ENCODE results near the gene ZNF260.
"Not testable (repeated sequence)": the region's sequence is repeated elsewhere in the genome, so short reads cannot be mapped to it uniquely, and the experiment has no call there.

ZNF260 gene

GRCh38 chr19:36528194-36528920 is at the start of gene ZNF260:
TSS of gene ZNF260 (minus strand) at chr19:36528271. CDS start at chr19:36515238, 13,033 bp downstream.
- DNase-seq: peak; percentile 99

DNA sequence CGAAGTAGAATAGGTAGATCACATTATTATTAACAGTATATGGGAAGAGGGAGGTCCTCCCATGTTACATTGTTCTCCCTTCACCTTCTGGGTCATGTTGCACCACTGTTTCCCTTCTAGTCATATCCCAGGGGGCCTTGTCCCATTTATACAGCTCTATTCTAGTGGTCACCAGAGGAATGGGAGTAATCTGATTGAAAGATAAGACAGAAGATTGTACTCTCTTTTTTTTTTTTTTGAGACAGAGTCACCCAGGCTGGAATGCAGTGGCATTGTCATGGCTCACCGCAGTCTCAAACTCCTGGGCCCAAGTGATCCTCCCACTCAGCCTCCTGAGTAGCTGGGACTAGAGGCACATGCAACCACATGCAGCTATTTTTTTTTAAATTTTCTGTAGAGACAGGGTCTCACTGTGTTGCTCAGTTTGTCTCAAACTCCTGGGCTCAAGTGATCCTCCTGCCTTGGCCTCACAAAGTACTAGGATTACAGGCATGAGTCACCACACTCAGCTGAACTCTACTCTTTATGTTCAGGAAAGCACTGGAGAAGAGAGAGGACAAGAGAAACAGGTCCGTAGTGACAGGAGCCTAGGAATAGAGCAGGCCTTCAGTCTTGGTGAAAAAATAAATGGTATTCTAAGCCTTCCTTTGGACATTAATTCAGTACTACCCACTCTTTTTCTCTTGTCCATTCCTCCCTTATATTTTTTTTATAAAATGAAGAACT is 49.4 kb upstream of the ZNF260 start:
- DNase-seq: peak; percentile 60

DNA sequence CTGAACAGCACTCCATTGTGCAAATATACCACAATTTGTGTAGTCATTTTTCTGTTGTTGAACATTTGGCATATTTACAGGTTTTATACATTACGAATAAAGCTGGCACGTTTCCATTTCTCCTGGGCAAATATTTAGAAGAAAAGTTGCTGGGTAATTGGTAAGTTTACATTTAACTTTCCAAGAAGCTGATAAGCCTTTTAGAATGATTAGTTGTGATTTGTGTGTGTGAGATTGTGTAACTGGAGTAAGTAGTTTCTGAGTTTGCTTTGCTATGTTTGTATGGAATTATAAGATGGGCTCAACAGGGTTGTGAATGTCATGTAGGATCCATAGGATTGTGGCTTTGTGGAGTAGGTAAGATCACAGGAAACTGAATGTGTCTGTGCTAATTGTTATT is 46.7 kb upstream of the ZNF260 start:
- no peak for DNase-seq

DNA sequence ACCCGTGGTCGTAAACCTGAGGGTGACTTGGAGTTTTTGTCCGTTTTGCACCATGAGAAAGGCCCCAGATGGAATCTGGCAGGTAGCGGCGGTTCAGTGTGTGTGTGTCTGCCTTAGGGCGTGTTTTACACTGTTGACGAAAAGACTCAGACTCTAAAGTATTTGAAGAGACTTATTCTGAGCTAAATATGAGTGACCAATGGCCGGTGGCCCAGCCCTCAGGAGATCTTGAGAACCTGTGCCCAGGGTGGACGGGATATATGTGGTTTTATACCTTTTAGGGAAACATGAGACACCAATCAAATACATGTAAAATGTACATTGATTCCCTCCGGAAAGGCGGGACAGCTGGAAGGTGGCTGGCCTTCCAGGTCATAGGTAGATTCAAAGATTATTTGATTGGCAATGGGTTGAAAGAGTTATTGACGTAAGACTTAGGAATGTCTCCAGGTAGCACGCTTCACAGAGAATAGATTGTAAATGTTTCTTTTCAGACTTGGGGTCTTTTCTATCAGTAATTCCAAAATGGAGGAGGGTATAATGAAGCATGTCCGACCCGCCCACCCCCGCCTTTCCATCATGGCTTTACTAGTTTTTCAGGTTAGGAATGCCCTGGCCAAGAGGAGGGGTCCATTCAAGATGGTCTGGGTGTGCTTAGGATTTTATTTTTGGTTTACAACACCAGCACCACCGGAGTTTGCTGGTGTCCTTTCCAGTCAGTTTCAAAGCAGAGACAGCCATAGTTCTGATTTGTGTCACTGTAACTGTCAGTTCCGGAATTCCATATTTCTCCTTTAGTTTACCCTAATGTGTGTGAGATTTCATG is 46.0 kb upstream of the ZNF260 start:
- peak; percentile 75 for DNase-seq

- DNase-seq: peak; percentile 98
These were observed 45.2 kb upstream of the ZNF260 start, which contains the start of gene ZNF529 for GRCh38 chr19:36573020-36573894. TSS of gene ZNF529 (minus strand) at chr19:36573292. CDS start at chr19:36572346, 946 bp downstream.

DNA sequence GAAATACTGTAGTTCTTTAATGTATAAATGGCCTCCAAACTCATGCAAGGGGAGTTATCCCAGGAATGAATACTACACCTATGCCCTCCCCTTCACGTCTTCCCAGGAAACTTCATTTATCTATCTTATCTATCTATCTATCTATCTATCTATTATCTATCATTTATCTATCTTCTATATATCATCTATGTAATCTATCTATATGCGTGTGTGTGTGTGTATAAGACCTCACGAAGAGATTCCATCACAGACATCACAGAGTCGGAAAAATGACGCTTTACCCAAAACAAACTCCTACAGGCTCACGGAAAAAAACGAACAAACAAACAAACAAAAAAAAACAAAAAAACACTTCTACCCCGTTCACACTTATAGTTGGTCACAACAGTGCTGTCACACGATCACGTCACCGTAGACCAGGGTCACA is 44.5 kb upstream of the ZNF260 start:
- DNase-seq: no peak

GRCh38 chr19:36564391-36564790 is 36.3 kb upstream of the ZNF260 start:
- no peak for DNase-seq

- DNase-seq: peak; percentile 65
These were observed 19.1 kb upstream of the ZNF260 start for GRCh38 chr19:36547001-36547732.

DNA sequence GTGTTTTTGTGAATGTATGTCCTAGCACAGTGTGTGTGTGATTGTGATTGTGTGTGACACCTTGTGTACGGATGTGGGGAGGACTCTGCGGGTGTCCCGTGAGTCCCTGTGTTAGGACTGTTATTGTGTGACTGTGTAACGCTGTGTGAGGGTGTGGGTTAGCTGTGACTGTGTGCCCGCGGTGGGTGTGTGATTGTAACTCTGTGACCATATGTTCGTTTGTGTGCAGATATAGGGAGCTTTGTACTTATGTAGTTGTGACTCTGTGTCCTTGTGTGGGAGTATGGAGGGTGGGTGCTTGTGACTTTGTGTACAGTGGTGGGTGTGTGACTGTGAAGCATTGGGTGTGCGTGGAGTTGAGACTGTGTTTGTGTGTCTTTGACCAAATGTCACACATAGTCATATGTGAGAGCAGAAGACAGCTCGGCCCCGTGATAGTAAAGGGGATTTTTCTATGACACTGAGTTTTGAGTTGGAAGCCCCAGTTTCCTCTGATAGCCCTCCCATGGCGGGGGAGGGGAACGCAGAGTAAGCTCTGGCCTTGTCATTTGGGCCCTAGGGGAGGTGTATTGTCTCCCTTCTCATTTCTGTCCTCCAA is 949 bp upstream of the ZNF260 start:
- DNase-seq: peak; percentile 70

GRCh38 chr19:36527873-36528193 is 238 bp downstream of the ZNF260 start:
- DNase-seq: no peak

DNA sequence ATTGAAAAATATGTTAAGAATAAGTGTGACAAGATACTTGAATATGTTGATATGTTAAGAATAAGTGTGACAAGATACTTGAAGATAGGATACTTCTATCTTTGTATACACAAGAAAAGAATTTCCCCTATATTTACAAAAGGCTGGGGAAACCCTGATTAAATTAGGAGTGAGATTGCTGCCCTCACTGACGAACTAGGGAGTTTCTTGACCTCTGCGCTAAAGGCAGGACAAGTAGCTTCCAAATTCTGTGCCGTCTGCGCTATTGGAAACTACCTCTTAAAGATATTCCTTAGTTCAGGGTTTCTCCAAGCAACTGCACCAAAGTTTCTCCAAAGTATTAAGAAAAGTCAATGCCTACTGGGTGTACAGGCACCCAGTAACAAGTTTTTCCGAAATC is 730 bp downstream of the ZNF260 start:
- DNase-seq: peak; percentile 32

GRCh38 chr19:36526581-36526980 is 1.5 kb downstream of the ZNF260 start:
- no peak for DNase-seq

DNA sequence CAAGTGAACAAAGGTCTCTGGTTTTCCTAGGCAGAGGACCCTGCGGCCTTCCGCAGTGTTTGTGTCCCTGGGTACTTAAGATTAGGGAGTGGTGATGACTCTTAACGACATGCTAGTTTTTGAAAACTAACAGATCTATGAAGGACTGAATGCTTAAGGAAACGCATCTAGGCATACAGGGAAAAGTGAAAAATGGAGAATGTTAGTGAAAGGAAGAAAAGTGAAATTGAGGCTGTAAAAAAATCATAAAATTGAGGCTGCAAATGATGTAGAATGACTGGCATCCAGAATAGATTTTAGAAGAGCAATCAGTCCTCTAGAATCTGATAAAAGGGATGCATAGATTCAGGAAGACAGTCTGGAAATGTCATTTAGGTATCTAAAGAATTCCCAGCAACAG is 3.5 kb downstream of the ZNF260 start:
- DNase-seq: no peak

- DNase-seq: peak; percentile 33
These were observed 14.0 kb downstream of the ZNF260 start for GRCh38 chr19:36514012-36514612.

DNA sequence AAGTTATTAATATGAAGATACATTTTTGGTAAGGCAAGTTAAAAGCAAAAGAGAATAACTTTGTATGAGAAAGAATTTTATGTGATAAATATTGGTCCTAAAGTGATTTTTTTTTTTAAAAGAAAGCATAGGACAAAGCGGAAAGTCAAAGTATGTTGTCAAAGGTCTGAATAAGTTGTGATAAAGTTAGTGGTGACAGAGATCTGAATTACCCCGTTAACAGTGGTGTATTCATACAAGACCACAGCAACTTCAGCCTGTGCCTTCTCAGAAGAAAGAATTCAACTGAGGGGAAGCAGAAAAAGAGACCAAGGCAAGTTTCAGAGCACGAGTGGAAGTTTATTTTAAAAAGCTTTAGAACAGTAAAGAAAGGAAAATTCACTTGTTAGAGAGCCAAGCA is 19.7 kb downstream of the ZNF260 start:
- DNase-seq: no peak

DNA sequence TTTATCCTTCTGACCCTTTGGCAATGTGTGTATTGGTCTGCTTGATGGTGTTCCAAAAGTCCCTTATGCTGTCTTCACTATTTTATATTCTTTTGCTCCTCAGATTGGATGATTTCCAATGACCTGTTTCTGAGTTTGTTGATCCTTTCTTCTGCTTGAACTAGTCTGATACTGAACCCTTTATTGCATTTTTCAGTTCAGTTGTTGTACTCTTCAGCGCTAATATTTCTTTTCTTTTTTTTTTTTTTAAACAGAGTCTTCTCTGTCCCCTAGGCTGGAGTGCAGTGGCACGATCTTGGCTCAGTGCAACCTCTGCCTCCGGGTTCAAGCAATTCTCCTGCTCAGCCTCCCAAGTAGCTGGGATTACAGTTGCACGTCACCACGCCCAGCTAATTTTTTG is 26.1 kb downstream of the ZNF260 start:
- no peak for DNase-seq

DNA sequence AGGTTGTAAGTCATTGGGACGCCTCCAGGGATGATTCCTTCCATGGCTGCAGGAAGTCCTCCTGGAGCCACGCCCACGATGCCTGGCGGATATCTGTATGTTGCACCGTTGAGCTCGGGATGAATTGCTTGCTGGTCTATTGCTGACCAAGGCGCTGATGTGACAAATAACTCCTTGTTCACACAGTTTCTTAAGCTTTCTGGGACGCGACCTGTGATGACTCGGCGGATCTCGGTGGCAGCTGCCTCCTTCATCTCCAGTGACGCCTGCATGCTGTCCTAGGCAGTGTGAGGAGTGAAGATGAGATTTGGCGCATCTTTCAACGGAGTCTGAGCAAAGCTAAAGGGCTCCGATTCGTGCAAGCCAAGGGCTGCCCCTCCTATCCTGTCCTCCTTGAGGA is 31.1 kb downstream of the ZNF260 start:
- DNase-seq: peak; percentile 19

DNA sequence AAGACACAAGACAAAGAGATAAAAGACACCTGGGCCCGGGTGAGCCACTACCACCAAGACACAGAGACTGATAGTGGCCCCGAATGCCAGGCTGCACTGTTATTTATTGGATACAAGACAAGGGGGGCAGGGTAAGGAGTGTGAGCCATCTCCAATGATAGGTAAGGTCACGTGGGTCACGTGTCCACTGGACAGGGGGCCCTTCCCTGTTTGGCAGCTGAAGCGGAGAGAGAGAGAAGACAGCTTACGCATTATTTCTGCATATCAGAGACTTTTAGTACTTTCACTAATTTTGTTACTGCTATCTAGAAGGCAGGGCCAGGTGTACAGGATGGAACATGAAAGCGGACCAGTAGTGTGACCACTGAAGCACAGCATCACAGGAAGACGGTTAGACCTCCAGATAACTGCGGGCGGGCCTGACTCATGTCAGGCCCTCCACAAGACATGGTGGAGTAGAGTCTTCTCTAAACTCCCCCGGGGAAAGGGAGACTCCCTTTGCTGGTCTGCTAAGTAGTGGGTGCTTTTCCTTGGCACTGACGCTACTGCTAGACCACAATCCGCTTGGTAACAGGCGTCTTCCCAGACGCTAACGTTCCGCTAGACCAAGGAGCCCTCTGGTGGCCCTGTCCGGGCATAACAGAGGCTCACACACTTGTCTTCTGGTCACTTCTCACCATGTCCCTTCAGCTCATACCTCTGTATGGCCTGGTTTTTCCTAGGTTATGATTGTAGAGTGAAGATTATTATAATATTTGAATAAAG is 35.2 kb downstream of the ZNF260 start:
- peak; percentile 93 for DNase-seq

DNA sequence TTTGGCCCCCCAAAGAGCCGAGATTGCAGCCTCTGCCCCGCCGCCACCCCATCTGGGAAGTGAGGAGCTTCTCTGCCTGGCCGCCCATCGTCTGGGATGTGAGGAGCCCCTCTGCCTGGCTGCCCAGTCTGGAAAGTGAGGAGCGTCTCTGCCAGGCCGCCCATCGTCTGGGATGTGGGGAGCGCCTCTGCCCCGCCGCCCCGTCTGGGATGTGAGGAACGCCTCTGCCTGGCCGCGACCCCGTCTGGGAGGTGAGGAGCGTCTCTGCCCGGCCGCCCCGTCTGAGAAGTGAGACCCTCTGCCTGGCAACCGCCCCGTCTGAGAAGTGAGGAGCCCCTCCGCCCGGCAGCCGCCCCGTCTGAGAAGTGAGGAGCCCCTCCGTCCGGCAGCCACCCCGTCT is 37.2 kb downstream of the ZNF260 start:
- not testable (repeated sequence) for DNase-seq

GRCh38 chr19:36489920-36490415 is 38.1 kb downstream of the ZNF260 start:
- peak; percentile 99 for DNase-seq
